Measurements from ENCODE around the gene PTRH1.

Gene PTRH1

GRCh38 chr9:127712867-127713266 lies 2.6 kb downstream of the PTRH1 start:
- H3K4me3 ChIP-seq (ENCODE audit: low read length) = no peak overlapping the region
- 0 out of 2 replicates have a peak, but pooled peaks cover 8% of the 10 kb centered on the region for H3K4me1 ChIP-seq (ENCODE audit: insufficient read depth, low read length)
- no peaks in the 10 kb centered on the region for H3K36me3 ChIP-seq (ENCODE audit: insufficient read depth, low read depth, low read length)
- no peaks in the 10 kb centered on the region for H3K9me3 ChIP-seq (ENCODE audit: insufficient read depth, low read depth, low read length)
- H3K27ac ChIP-seq (ENCODE audit: low read length) = no peak overlapping the region
- H3K9ac ChIP-seq (ENCODE audit: low read depth, low read length) = no peak overlapping the region
- peaks cover 3% of the 10 kb centered on the region; the same call in 1 of the 2 replicates for H3K27me3 ChIP-seq (ENCODE audit: insufficient read depth, low read length)

- Histone ChIP-seq H3K4me3 (ENCODE audit: low read length) (no peak overlapping the region), H3K9ac (ENCODE audit: low read depth, low read length) (no peak overlapping the region), H3K9me3 (ENCODE audit: insufficient read depth, low read depth, low read length) (no peaks in the 10 kb centered on the region), H3K27me3 (ENCODE audit: insufficient read depth, low read length) (peaks cover 3% of the 10 kb centered on the region; the same call in 1 of the 2 replicates), H3K36me3 (ENCODE audit: insufficient read depth, low read depth, low read length) (no peaks in the 10 kb centered on the region), H3K27ac (ENCODE audit: low read length) (no peak overlapping the region), H3K4me1 (ENCODE audit: insufficient read depth, low read length) (0 out of 2 replicates have a peak, but pooled peaks cover 8% of the 10 kb centered on the region)
These were observed 3.1 kb downstream of the PTRH1 start for GRCh38 chr9:127712371-127712770.

- Histone ChIP-seq H3K27me3 (ENCODE audit: insufficient read depth, low read length) (peaks cover 3% of the 10 kb centered on the region; the same call in 1 of the 2 replicates), H3K4me1 (ENCODE audit: insufficient read depth, low read length) (0 out of 2 replicates have a peak, but pooled peaks cover 8% of the 10 kb centered on the region), H3K9me3 (ENCODE audit: insufficient read depth, low read depth, low read length) (no peaks in the 10 kb centered on the region), H3K4me3 (ENCODE audit: low read length) (no peak overlapping the region), H3K27ac (ENCODE audit: low read length) (no peak overlapping the region), H3K9ac (ENCODE audit: low read depth, low read length) (no peak overlapping the region), H3K36me3 (ENCODE audit: insufficient read depth, low read depth, low read length) (no peaks in the 10 kb centered on the region)
These were observed 3.6 kb downstream of the PTRH1 start for GRCh38 chr9:127711831-127712274.

DNA sequence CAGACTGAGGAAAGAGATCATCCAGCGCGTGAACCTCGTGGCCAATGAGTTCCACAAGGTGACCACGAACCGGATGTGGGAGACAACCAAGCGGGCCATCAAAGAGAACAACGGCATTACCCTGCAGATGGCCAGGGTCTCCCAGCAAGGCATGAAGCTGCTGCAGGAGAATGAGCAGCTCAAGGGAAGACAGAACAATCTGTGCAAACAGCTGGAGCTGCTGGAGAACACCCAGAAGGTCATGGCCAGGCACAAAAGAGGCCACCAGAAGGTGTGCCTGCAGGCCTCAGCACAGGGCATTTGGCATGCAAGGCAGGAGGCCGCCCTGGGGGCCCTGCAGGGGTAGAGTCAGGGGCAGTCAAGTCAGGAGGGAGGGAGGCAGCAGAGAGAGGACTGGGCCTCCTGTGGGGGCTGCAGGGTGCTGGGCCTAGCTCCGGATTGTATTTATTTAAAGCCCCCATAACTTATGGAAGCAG lies 4.2 kb downstream of the PTRH1 start:
- H3K9ac ChIP-seq (ENCODE audit: low read depth, low read length) = no peak overlapping the region
- 0 out of 2 replicates have a peak, but pooled peaks cover 8% of the 10 kb centered on the region for H3K4me1 ChIP-seq (ENCODE audit: insufficient read depth, low read length)
- H3K27ac ChIP-seq (ENCODE audit: low read length) = no peak overlapping the region

DNA sequence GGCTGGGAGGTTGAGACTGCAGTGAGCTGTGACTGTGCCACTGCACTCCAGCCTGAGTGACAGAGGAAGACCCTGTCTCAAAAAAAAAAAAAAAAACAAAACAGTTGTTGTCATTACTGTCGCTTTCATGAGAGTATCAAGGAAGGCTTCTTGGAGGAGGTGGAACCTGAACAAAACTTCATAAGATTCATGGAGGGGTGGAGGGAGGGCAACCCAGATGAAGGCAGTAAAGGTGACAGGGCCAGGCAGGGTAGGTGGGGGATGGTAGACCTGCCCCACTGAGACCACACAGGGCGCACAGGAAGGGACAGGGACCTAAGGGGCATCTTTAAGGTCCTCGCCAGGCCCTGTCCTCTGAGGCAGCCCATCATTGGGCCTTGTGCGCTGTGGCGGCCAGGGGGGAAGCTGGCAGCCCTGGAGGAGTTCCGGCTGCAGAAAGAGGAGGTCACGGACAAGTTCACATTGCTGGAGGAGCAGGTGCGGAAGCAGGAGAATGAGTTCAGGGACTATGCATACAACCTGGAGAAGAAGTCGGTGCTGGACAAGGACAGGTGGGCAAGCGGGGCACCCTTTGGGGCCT lies 5.2 kb downstream of the PTRH1 start:
- Histone ChIP-seq H3K4me1 (ENCODE audit: insufficient read depth, low read length) (0 out of 2 replicates have a peak, but pooled peaks cover 8% of the 10 kb centered on the region), H3K36me3 (ENCODE audit: insufficient read depth, low read depth, low read length) (no peaks in the 10 kb centered on the region), H3K9ac (ENCODE audit: low read depth, low read length) (no peak overlapping the region), H3K9me3 (ENCODE audit: insufficient read depth, low read depth, low read length) (no peaks in the 10 kb centered on the region), H3K27me3 (ENCODE audit: insufficient read depth, low read length) (peaks cover 3% of the 10 kb centered on the region; the same call in 1 of the 2 replicates), H3K27ac (ENCODE audit: low read length) (no peak overlapping the region), H3K4me3 (ENCODE audit: low read length) (no peak overlapping the region)

More for the DNA sequence above, 4.2 kb downstream of the PTRH1 start:
- H3K36me3 ChIP-seq (ENCODE audit: insufficient read depth, low read depth, low read length) = no peaks in the 10 kb centered on the region
- H3K9me3 ChIP-seq (ENCODE audit: insufficient read depth, low read depth, low read length) = no peaks in the 10 kb centered on the region
- peaks cover 3% of the 10 kb centered on the region; the same call in 1 of the 2 replicates for H3K27me3 ChIP-seq (ENCODE audit: insufficient read depth, low read length)
- no peak overlapping the region for H3K4me3 ChIP-seq (ENCODE audit: low read length)

DNA sequence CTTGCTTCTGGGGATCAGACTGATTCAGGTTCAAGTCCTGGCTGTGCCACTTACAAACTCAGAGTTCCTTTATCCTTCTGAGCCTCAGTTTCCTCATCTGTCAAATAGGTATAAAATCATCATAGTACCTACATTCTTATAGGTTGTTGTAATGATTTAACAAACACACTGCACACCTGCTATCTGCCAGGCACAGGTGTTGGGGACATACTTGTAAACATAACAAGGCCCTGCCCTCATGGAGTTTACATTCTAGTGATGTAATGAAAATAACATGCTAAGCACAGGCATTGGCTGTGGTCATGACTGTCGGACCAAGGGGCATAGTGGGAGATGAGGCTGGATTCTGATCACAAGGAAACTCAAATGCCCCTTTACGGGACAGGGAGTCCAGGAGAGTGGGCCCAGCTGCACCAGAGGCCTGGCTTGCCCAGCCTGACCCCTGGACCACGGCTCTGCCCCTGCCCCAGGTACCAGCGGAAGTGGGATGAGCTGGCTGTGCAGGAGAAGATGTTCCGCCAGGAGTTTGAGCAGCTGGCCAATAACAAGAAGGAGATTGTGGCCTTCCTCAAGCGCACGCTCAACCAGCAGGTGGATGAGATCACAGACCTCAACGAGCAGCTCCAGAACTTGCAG lies 6.4 kb downstream of the PTRH1 start:
- H3K4me3 ChIP-seq (ENCODE audit: low read length) = no peak overlapping the region
- H3K9me3 ChIP-seq (ENCODE audit: insufficient read depth, low read depth, low read length) = no peaks in the 10 kb centered on the region
- no peaks in the 10 kb centered on the region for H3K36me3 ChIP-seq (ENCODE audit: insufficient read depth, low read depth, low read length)
- H3K27me3 ChIP-seq (ENCODE audit: insufficient read depth, low read length) = no peaks in the 10 kb centered on the region
- no peak overlapping the region for H3K9ac ChIP-seq (ENCODE audit: low read depth, low read length)
- no peak overlapping the region for H3K27ac ChIP-seq (ENCODE audit: low read length)
- H3K4me1 ChIP-seq (ENCODE audit: insufficient read depth, low read length) = 0 out of 2 replicates have a peak, but pooled peaks cover 5% of the 10 kb centered on the region

- Histone ChIP-seq H3K27ac (ENCODE audit: low read length) (no peak overlapping the region), H3K27me3 (ENCODE audit: insufficient read depth, low read length) (no peaks in the 10 kb centered on the region)
These were observed 7.7 kb downstream of the PTRH1 start for GRCh38 chr9:127707766-127708165.

GRCh38 chr9:127706836-127707241 lies 8.6 kb downstream of the PTRH1 start, which contains the start of gene CFAP157:
Gene CFAP157 (plus strand): TSS chr9:127706988. CDS start chr9:127707032, 44 bp downstream.
- Histone ChIP-seq H3K4me1 (ENCODE audit: insufficient read depth, low read length) (0 out of 2 replicates have a peak, but pooled peaks cover 5% of the 10 kb centered on the region), H3K4me3 (ENCODE audit: low read length) (no peak within 1 kb of the TSS), H3K9me3 (ENCODE audit: insufficient read depth, low read depth, low read length) (no peaks in the 10 kb centered on the region), H3K9ac (ENCODE audit: low read depth, low read length) (no peak within 1 kb of the TSS), H3K27me3 (ENCODE audit: insufficient read depth, low read length) (no peaks in the 10 kb centered on the region), H3K36me3 (ENCODE audit: insufficient read depth, low read depth, low read length) (no peaks in the 10 kb centered on the region), H3K27ac (ENCODE audit: low read length) (no peak within 1 kb of the TSS)

More at GRCh38 chr9:127707766-127708165, 7.7 kb downstream of the PTRH1 start:
- Histone ChIP-seq H3K36me3 (ENCODE audit: insufficient read depth, low read depth, low read length) (no peaks in the 10 kb centered on the region), H3K9me3 (ENCODE audit: insufficient read depth, low read depth, low read length) (no peaks in the 10 kb centered on the region), H3K9ac (ENCODE audit: low read depth, low read length) (no peak overlapping the region), H3K4me3 (ENCODE audit: low read length) (no peak overlapping the region), H3K4me1 (ENCODE audit: insufficient read depth, low read length) (0 out of 2 replicates have a peak, but pooled peaks cover 5% of the 10 kb centered on the region)

DNA sequence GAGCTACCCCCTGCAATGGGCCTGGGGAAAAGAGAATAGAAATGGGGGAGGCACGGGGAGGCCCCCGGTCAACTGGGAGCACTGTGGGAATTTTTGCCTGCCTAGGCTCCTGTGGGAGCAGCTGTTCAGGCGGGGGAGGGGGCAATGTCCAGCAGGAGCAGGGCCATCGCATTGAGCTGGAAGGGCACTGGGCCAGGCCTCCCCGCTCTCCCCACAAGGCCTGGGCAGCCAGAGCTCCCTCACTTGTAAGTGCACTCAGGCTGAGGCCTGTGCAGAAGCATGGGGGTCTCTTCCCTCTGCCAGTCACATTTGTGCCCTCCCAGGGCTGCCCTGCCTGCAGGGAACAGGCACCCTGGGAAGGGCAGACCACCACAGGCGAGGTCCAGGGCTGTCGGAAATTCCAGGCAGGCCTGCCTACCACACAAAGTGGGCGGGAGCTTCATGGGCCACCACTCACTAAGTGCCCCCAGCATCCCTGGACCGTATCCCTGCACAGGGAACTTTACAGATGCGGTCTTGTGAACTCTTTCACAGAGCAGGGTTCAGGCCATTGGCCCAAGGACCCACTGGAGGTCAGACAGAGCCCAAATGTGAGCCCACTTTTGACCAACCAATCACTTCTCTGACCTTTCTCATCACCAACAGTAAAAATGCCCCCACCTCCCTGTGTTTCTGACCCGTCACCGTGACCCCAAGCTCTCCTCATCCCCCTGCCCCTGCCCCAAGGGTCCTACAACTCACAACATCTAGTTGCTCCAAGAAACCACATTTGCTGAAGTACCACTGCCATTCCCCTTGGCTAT lies 9.7 kb downstream of the PTRH1 start:
- Histone ChIP-seq H3K9me3 (ENCODE audit: insufficient read depth, low read depth, low read length) (no peaks in the 10 kb centered on the region), H3K27ac (ENCODE audit: low read length) (no peak overlapping the region), H3K27me3 (ENCODE audit: insufficient read depth, low read length) (no peaks in the 10 kb centered on the region), H3K9ac (ENCODE audit: low read depth, low read length) (no peak overlapping the region), H3K4me1 (ENCODE audit: insufficient read depth, low read length) (no peaks in the 10 kb centered on the region), H3K36me3 (ENCODE audit: insufficient read depth, low read depth, low read length) (no peaks in the 10 kb centered on the region), H3K4me3 (ENCODE audit: low read length) (no peak overlapping the region)

DNA sequence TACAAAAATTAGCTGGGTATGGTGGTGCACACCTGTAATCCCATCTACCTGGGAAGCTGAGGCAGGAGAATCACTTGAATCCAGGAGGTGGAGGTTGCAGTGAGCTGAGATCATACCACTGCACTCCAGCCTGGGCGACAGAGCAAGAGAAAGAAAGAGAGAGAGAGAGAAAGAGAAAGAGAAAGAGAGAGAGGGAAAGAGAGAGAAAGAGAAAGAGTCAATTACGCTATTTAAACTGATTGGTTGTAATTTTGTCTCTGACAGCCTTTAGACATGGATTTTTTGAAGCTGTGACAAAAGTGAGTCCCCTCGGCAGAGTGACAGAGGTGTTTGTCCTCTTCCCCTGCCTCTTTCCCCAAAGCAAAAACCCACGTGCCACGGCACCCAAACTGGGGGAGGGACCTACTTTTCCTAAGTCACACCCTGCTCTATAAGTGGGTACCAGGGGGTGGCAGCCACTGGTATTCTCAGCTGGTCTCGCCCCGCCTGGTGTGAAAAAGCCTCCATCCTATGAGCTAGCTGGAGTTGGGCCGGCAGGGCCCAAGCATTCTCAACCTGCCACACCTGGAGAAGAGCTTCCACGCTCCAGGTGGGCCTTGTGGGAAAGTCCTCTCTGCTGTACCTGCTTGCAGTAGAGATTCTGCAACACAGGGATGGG lies 12.0 kb downstream of the PTRH1 start:
- Histone ChIP-seq H3K9ac (ENCODE audit: low read depth, low read length) (no peak overlapping the region), H3K9me3 (ENCODE audit: insufficient read depth, low read depth, low read length) (no peaks in the 10 kb centered on the region), H3K27me3 (ENCODE audit: insufficient read depth, low read length) (no peaks in the 10 kb centered on the region), H3K36me3 (ENCODE audit: insufficient read depth, low read depth, low read length) (no peaks in the 10 kb centered on the region), H3K27ac (ENCODE audit: low read length) (no peak overlapping the region), H3K4me3 (ENCODE audit: low read length) (no peak overlapping the region), H3K4me1 (ENCODE audit: insufficient read depth, low read length) (peaks cover 3% of the 10 kb centered on the region; the same call in 1 of the 2 replicates)

Data from iPS-20b (cell line).